ENCODE results near the gene HS2ST1. TPM values are rescaled to one million over a fixed set of nuclear protein-coding genes. Genes with fewer than 3 reads are reported as not detected.

Gene HS2ST1
- total and polyA plus RNA-seq, 2 experiments from 2014 or later = 10.1 to 15.2 TPM

DNA sequence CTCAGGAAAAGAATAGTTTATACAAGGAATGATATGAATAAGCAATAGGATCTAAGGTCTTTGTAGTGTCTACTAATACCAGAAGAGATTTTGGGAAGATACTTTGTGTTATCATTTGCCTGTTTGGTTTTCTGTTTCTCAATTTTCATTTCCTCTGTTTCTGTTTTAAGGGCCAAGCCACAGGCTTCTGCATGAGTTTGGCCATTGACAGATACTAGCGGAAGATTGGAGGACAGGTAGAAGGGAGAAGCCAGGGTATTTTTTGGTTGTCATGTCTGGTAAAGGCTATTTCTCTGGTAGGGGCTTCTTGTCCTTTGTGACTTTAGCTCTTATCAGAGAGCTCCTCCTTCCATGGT lies 51.4 kb downstream of the HS2ST1 start:
- Histone ChIP-seq H4K20me1 (ENCODE audit: insufficient read depth) (no peaks in the 10 kb centered on the region), H3K4me2 (ENCODE audit: unreplicated experiment) (no peak overlapping the region), H3K79me2 (ENCODE audit: insufficient read depth) (0 out of 2 replicates have a peak, but pooled peaks cover 5% of the 10 kb centered on the region), H3F3A (ENCODE audit: insufficient read depth) (no peaks in the 10 kb centered on the region), H3K36me3 (ENCODE audit: low read depth) (no peaks in the 10 kb centered on the region), H3K9me3 (ENCODE audit: low read depth) (no peaks in the 10 kb centered on the region), H3K9ac (no peak overlapping the region), H3K4me1 (ENCODE audit: insufficient read depth) (no peaks in the 10 kb centered on the region), H3K4me3 (no peak overlapping the region), H3K27ac (no peak overlapping the region), H3K27me3 (replicated peaks; ENCODE audit: insufficient read depth) (no peaks in the 10 kb centered on the region), H3K9me2 (ENCODE audit: insufficient read depth) (no peaks in the 10 kb centered on the region), H2AFZ (no peak overlapping the region)
- in situ Hi-C loops (cut with MboI) = loop anchor here (10.0 kb wide), 1 partner anchor 191 kb away; no protein-coding TSS in a partner anchor
- 94 to 100% methylated on average over 1 of the region's 1 CpG for WGBS, 2 experiments (ENCODE audit: low coverage in 1 of 2, low lambda C conversion rate in 2 of 2, missing lambda C conversion rate in 2 of 2)
- no peak for DNase-seq
- TF ChIP-seq EZH2phosphoT487 (IDR thresholded peaks at IDR 0.05; ENCODE audit: insufficient read depth, low read depth) = no peak
- no peak for TF ChIP-seq EZH2 (IDR thresholded peaks at IDR 0.05; ENCODE audit: insufficient read depth, poor library complexity, severe bottlenecking)

- H3K27ac ChIP-seq = no peak overlapping the region
- no peak overlapping the region for H3K4me2 ChIP-seq (ENCODE audit: unreplicated experiment)
- H3K36me3 ChIP-seq (ENCODE audit: low read depth) = no peaks in the 10 kb centered on the region
- no peaks in the 10 kb centered on the region for H3K9me3 ChIP-seq (ENCODE audit: low read depth)
- peaks cover 5% of the 10 kb centered on the region; the same call in 1 of the 2 replicates for H3K79me2 ChIP-seq (ENCODE audit: insufficient read depth)
- H3F3A ChIP-seq (ENCODE audit: insufficient read depth) = no peaks in the 10 kb centered on the region
- no peak overlapping the region for H3K9ac ChIP-seq
- in situ Hi-C loops (cut with MboI) = no loop called here
- H2AFZ ChIP-seq = no peak overlapping the region
- DNase-seq = no peak
- H3K9me2 ChIP-seq (ENCODE audit: insufficient read depth) = no peaks in the 10 kb centered on the region
- no peaks in the 10 kb centered on the region for H4K20me1 ChIP-seq (ENCODE audit: insufficient read depth)
- TF ChIP-seq EZH2 (IDR thresholded peaks at IDR 0.05; ENCODE audit: insufficient read depth, poor library complexity, severe bottlenecking) = no peak
- TF ChIP-seq EZH2phosphoT487 (IDR thresholded peaks at IDR 0.05; ENCODE audit: insufficient read depth, low read depth) = no peak
- no peaks in the 10 kb centered on the region for H3K27me3 ChIP-seq (replicated peaks; ENCODE audit: insufficient read depth)
- WGBS, 2 experiments (ENCODE audit: low coverage in 1 of 2, low lambda C conversion rate in 2 of 2, missing lambda C conversion rate in 2 of 2) = 63 to 81% methylated on average over 2 of the region's 2 CpGs
- H3K4me3 ChIP-seq = no peak overlapping the region
- no peaks in the 10 kb centered on the region for H3K4me1 ChIP-seq (ENCODE audit: insufficient read depth)
These were observed 56.5 kb downstream of the HS2ST1 start for GRCh38 chr1:86970938-86971337.

DNA sequence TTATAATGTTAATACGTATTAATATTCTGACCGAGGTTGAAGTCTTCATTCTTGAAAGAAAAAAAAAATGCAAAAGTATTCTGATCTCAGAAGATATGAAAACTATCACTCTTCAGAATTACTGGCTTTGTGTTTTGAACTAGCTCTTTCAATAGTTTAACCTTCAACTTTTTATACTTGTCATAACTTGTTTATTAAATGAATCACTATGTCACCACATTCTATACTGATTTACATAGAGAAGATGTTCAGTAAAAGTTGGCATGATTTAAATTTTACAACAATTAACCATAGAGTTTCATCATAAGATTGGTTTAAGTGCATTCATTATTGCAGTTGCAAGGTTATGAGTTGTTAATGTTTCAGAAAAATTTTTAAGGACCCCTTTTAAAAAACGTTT lies 57.3 kb downstream of the HS2ST1 start:
- in situ Hi-C loops (cut with MboI) = no loop called here
- Histone ChIP-seq H3K79me2 (ENCODE audit: insufficient read depth) (peaks cover 5% of the 10 kb centered on the region; the same call in 1 of the 2 replicates), H3F3A (ENCODE audit: insufficient read depth) (no peaks in the 10 kb centered on the region), H3K9me3 (ENCODE audit: low read depth) (no peaks in the 10 kb centered on the region), H3K36me3 (ENCODE audit: low read depth) (no peaks in the 10 kb centered on the region), H4K20me1 (ENCODE audit: insufficient read depth) (no peaks in the 10 kb centered on the region), H3K4me1 (ENCODE audit: insufficient read depth) (no peaks in the 10 kb centered on the region), H3K9ac (no peak overlapping the region), H3K4me2 (ENCODE audit: unreplicated experiment) (no peak overlapping the region), H3K27me3 (replicated peaks; ENCODE audit: insufficient read depth) (no peaks in the 10 kb centered on the region), H3K4me3 (no peak overlapping the region), H3K9me2 (ENCODE audit: insufficient read depth) (no peaks in the 10 kb centered on the region), H2AFZ (no peak overlapping the region), H3K27ac (no peak overlapping the region)
- no peak for TF ChIP-seq EZH2phosphoT487 (IDR thresholded peaks at IDR 0.05; ENCODE audit: insufficient read depth, low read depth)
- no peak for DNase-seq
- 68 to 69% methylated on average over 3 of the region's 3 CpGs for WGBS, 2 experiments (ENCODE audit: low coverage in 1 of 2, low lambda C conversion rate in 2 of 2, missing lambda C conversion rate in 2 of 2)

DNA sequence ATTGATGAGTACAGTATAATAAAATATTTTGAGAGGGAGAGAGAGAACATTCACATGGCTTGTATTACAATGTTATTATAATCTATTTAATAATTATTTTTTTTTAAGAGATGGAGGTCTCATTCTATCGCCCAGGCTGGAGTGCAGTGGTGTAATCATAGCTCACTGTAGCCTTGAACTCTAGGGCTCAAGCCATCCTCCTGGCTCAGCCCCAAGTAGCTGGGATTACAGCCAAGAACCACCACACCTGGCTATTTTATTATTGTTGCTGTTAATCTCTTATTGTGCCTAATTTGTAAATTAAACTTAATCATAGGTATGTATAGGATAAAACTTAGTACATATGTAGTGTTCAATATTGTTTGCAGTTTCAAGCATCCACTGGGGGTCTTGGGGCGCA lies 57.8 kb downstream of the HS2ST1 start:
- Histone ChIP-seq H3K9me2 (ENCODE audit: insufficient read depth) (no peaks in the 10 kb centered on the region), H3K36me3 (ENCODE audit: low read depth) (no peaks in the 10 kb centered on the region), H3K4me2 (ENCODE audit: unreplicated experiment) (no peak overlapping the region), H3K27me3 (replicated peaks; ENCODE audit: insufficient read depth) (no peaks in the 10 kb centered on the region), H3K4me1 (ENCODE audit: insufficient read depth) (no peaks in the 10 kb centered on the region), H3K4me3 (no peak overlapping the region), H2AFZ (no peak overlapping the region), H3K9me3 (ENCODE audit: low read depth) (no peaks in the 10 kb centered on the region), H3K9ac (no peak overlapping the region), H4K20me1 (ENCODE audit: insufficient read depth) (no peaks in the 10 kb centered on the region), H3F3A (ENCODE audit: insufficient read depth) (no peaks in the 10 kb centered on the region), H3K27ac (no peak overlapping the region), H3K79me2 (ENCODE audit: insufficient read depth) (peaks cover 5% of the 10 kb centered on the region)
- DNase-seq = no peak
- 96 to 97% methylated on average over 2 of the region's 2 CpGs for WGBS, 2 experiments (ENCODE audit: low coverage in 1 of 2, low lambda C conversion rate in 2 of 2, missing lambda C conversion rate in 2 of 2)
- in situ Hi-C loops (cut with MboI) = no loop called here
- TF ChIP-seq EZH2 (IDR thresholded peaks at IDR 0.05; ENCODE audit: insufficient read depth, poor library complexity, severe bottlenecking) (no peak), EZH2phosphoT487 (IDR thresholded peaks at IDR 0.05; ENCODE audit: insufficient read depth, low read depth) (no peak)

DNA sequence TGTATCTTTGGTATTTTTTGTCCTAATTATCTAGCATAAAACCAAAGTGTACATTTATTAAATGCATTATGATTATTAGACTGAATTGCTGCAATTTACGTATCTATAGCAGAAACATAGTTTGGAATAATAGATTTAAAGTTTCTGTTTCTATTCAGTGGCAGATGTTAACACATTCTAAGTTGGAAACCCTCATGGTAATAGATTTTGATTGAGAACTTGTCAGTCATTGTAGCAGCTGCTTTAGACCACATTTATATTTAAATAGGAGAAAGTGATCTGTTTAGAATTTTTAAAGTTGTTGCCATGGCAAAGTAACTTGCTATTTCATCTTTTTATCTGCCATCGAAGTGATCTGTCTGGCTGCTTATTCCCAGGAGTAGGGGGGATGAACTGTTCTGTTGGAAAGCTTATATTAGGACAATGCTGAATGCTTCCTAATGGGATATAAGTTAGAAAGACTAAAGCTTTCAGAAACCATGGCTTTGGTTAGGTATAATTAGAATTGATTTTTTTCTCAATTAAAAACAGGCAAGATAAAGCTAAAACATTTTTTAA lies 61.6 kb downstream of the HS2ST1 start:
- in situ Hi-C loops (cut with MboI) = no loop called here
- no peaks in the 10 kb centered on the region; the same call in none of the 2 replicates for H3K79me2 ChIP-seq (ENCODE audit: insufficient read depth)
- no peak overlapping the region for H3K4me3 ChIP-seq

More for the DNA sequence above, 61.6 kb downstream of the HS2ST1 start:
- Histone ChIP-seq H3K9me2 (ENCODE audit: insufficient read depth) (no peaks in the 10 kb centered on the region), H3F3A (ENCODE audit: insufficient read depth) (no peaks in the 10 kb centered on the region), H3K4me1 (ENCODE audit: insufficient read depth) (no peaks in the 10 kb centered on the region), H4K20me1 (ENCODE audit: insufficient read depth) (no peaks in the 10 kb centered on the region), H3K27ac (no peak overlapping the region), H2AFZ (no peak overlapping the region), H3K9ac (no peak overlapping the region), H3K36me3 (ENCODE audit: low read depth) (no peaks in the 10 kb centered on the region), H3K4me2 (ENCODE audit: unreplicated experiment) (no peak overlapping the region), H3K27me3 (replicated peaks; ENCODE audit: insufficient read depth) (no peaks in the 10 kb centered on the region), H3K9me3 (ENCODE audit: low read depth) (no peaks in the 10 kb centered on the region)
- 45 to 64% methylated on average over 2 of the region's 2 CpGs for WGBS, 2 experiments (ENCODE audit: low coverage in 1 of 2, low lambda C conversion rate in 2 of 2, missing lambda C conversion rate in 2 of 2)
- TF ChIP-seq EZH2phosphoT487 (IDR thresholded peaks at IDR 0.05; ENCODE audit: insufficient read depth, low read depth) (no peak), EZH2 (IDR thresholded peaks at IDR 0.05; ENCODE audit: insufficient read depth, poor library complexity, severe bottlenecking) (no peak)
- DNase-seq = no peak

Data from GM23248 (cell line).